LoVo (cell line): ENCODE results near the gene ECE1.
"Not testable (repeated sequence)": the region's sequence is repeated elsewhere in the genome, so short reads cannot be mapped to it uniquely, and the experiment has no call there.

ENCODE experiments used
- DNase-seq: peaks from one replicate; pipeline ENCODE4 v3.0.0-alpha.2; 2016; ENCODE audit warnings: low spot score

Gene ECE1

DNA sequence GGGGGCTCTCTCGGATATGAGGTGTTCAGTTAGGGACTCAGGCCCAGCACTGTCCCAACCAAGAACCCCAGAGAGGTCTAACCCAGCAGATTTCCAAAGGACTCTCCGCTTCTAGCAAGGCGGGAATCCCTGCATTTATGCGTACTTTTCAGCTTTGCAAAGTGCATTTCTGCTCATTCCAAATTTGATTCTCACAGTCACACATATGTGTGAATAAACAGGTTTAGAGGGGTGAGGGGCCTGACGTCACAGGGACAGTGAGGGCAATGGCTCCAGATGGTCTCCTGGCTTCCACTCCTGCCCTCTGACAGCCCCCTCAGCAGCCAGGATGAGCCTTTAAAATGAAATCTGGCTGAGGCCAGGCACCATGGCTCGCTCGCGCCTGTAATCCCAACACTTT is 921 bp upstream of the ECE1 start:
- no peak for DNase-seq

DNA sequence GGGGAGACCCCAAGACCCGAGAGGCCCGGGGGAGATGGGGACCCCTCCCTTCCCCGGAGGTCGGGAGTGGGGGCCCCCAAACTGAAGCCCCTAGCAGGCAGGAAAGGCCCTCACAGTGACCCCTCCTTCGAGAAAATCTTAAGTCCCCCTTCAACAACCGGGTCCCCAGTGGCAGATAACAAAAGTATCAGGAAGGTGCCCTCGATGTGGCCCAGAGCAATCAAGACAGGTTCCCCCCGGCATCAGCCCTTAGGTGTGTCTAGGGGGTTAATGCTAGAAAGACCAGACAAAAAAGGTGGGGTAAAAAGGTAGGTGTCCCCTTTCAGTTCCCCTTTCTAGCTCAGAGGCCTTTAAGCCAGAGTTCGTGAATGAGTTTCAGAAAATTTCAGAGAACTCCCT is 282 bp upstream of the ECE1 start:
- DNase-seq = peak; percentile 15

DNA sequence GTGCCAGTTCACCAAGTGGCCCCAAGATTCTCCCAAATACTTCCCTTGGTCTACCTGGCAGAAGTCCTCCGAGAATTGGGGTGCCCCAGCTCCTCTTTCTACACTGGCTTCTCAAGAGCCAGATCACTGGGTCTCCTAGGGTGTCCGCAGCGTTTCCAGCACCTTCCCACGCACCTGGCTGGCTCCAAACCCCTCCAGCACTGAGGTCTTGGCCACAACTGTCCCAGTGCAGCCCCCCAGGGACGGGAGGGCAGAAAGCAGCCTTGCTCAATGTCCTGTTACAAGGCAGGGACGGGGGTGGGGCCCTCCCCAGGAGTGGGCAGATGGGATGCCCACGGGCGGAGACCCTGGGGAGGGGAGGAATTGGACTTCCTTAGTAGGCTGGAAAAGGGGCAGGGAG is 1.1 kb downstream of the ECE1 start:
- DNase-seq = no peak

DNA sequence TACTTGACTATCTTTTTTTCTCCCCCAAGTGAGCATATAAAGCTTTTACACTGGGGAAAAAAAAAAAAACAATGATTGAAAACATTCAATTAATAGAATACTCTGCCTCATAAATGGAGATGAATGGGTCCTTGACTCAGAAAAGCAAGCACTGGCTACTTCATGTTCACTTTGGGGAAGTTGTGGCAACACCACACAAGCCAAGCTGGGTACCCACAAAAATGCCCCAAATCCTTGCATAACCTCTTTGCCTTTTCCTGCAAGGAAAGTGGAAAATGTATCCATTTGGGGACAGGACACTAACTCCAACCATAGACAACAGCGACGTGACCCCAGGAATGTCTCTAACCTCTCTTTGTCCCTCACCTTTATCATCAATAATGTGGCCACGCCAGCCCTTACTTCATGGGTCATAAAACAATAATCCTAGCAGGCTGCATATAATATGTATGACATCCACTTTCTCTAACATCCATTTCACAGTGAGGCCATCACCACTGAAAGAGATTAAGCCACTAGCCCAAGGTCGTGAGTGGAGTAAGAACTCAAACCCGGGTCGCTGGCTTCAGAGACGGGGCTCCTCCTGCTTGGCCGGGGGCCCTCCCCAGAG is 2.3 kb downstream of the ECE1 start:
- no peak for DNase-seq

DNA sequence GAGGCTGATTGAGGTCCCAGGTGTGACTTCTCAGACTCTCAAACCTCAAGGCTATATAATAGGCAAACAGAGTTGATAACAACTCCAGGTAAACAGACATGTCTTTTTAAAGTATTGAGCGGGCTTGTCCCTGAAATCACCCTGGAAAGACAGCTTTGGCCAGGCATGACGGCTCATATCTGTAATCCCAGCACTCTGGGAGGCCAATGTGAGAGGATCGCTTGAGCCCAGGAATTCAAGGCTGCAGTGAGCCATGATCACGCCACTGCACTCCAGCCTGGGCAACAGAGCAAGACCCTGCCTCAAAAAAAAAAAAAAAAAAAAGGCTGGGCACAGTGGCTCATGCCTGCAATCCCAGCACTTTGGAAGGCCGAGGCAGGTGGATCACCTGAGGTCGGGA is 4.9 kb downstream of the ECE1 start:
- not testable (repeated sequence) for DNase-seq

DNA sequence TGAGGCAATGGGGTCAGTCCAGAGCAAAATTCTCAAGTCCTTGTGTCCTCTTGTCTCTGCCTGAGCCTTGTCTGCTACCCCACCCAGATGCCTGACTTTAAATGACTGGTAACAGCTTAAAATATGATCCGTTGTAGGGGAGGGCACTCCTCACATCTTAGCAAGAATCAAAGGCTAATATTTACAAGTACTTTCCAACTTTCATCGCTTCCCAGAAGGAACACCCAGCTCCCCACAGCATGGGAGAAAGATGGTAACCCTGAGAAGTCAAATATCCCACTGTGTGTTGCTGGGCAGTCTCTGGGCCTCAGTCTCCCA is 5.2 kb downstream of the ECE1 start:
- no peak for DNase-seq

DNA sequence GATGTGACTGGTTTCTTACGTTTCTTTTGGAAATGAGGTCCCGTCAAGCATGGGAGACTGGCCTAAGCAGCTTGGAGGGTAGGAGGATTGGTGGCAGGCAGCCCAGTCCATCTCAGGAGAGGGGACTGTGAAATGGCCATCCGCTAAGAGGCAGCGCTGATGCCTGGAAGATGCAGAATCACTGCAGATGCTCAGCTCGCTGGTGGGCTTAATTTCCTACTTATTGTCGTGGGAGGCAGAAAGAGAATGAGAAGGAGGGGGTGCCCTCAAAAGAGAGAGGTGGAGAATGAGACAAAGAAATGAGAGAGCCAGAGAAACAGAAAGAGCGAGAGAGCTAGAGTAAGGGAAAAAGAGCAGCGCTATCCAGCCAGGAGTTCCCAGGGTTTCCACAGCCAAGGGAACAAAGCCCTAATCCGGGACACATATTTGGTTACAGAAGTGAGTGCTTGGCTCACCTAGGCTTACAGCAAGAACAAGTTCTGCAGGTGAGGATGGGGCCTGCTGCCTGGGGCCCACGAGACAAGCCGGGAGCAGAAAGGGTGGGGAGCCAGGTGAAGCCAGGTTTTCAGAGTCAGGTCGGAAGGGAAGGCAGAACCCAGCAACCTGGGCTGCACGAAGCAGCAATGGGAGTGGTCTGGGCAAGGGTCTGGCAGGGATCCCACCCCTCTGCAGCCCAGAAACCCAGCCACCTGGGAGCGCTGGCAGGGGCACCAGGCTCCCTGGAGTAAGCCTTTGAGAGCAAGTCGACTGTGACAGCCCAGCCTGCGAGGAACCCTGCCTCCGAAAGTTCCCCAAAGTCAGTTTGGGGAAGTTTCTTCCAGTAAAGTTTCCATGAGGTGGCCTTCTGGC is 5.8 kb downstream of the ECE1 start:
- no peak for DNase-seq

DNA sequence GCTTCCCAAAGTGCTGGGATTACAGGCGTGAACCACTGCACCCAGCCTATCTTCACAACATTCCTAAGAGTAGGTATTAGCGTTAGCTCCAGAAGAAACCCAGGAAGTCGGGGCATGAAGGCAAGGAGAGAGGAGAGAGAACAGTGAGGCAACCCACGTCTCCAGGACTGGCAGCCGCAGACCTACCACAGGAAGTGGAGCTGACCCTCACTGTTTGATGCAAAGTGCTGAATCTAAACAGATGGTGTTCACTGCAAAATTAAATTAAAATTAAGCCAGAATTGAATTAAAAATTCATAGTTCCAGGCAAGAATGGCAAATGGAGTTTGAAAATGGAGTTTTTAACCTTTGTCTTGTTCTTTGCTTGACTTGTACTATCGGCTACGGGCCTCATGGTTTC is 6.7 kb downstream of the ECE1 start:
- DNase-seq = no peak

DNA sequence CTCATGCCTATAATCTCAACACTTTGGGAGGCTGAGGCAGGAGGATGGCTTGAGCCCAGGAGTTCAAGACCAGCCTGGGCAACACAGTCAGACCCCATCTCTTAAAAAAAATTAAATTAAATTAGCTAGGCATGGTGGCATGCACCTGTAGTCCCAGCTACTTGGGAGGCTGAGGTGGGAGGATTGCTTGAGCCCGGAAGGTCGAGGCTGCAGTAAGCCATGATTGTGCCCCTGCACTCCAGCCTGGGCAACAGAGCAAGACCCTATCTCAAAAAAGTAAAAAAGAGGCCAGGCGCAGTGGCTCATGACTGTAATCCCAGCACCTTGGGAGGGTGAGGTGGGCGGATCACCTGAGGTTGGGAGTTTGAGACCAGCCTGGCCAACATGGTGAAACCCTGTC is 8.2 kb downstream of the ECE1 start:
- not testable (repeated sequence) for DNase-seq

DNA sequence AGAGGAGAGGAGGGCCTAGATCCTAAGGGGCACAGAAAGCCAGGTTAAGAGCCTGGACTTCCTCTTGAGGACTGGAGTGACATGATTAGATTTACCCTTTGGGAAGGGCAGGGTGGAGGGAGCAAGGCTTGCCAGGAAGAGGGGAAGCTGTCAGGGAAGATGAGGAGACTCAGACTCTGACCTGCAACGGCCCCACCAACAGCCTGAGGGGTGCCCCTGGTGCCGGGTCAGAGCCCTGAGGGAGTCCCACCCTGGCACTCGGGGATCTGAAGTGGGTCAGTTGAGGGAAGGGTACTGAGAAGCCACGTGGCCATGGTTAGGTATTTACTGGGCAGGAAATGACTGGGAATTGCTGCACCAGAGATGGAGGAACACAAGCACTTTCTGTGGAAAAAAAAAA is 9.8 kb downstream of the ECE1 start:
- no peak for DNase-seq

DNA sequence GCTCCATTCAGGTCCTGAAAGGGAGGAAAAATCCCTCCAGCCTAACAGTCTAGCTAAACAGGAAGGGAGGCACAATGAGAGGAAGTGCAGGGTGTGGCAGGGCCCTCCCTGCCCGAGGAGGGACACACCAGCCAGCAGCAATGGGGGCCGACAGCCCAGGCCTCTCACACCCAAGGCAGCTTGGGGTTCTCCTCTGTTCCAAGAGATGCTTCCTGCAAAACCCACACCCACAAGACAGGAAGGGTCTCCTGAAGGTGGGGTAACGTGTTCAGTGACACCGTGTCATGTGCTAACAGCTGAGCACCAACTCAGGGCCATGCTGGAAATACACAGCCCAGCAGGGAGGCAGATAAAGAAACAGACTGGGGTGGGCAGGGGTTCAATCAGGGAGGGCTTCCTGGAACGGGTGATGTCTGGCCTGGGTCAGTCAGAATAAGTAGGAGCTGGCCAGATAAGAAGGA is 10.2 kb downstream of the ECE1 start:
- no peak for DNase-seq

DNA sequence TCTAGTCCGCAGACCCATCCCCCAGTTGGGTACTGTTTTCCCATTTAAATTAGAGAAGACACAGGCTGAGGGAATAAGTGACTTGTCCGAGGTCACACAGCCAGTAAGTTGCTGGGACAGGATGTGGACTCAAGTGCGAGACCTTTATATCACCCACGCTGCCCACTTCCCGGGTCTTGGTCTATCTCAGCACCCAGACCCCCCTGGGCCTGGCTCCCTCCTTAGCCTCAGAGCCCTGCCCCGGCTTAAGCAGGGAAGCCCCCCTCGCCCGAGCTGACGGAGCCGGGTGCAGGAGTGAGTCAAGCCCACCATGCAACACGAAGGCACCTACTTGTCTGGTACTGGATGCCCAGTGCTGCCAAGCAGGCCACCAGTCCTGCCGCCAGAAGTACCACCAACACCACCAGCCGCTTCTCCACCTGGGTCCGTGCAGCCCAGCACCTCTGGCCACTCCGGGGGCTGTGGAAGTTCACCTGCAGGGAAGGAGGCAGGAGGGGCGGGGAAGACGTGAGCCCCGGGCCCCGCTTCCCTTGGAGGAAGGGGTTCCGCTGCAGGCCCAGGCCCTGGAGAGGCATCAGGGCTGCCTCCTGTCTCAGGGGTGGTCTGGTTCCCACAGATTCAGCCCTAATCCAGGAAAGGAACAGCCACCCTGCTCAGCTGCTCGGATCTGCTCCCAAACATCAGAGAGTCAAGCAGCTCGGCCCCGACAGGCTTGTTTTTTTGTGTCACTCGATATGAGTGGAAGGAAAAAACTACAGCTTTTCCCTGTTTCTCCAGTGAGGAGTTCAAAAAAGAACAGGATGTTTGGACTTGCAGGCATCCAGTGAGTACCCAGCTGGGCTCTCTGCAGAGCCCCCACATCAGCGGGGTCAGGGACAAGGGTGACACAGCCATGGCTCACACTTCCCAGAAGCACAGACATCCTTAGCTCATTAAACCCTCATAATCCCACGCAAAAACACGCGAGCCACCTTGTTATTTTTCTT is 11.1 kb downstream of the ECE1 start:
- no peak for DNase-seq

DNA sequence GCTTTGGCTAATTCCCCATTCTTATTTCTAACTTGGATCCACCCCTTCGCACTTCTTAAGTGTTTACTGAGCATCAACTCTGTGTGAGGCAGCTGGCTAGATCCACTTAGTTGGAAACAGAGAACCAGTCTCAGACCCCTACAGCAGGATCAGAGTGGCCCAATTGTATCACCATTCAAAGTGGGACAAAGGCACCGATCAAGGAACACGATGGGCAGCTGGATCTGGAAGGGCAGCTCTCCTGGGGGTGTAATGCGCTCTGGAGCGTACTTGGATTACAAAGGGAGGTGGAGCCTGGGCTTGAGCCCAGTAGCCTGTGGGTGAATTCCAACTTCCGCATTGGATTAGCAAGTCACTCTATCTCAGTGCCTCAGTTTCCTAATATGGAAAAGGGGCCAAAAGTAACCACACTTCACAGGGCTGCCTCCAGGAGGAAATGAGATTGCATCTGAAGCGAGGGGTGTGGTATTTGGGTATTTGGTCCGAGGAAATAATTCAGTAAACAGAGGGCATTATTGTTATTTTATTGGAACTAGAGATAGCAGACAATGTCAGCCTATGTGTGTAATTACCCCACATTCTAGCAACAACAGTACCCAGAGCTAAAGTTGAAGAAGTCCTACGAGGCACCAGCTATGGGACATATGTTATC is 11.9 kb downstream of the ECE1 start:
- no peak for DNase-seq

DNA sequence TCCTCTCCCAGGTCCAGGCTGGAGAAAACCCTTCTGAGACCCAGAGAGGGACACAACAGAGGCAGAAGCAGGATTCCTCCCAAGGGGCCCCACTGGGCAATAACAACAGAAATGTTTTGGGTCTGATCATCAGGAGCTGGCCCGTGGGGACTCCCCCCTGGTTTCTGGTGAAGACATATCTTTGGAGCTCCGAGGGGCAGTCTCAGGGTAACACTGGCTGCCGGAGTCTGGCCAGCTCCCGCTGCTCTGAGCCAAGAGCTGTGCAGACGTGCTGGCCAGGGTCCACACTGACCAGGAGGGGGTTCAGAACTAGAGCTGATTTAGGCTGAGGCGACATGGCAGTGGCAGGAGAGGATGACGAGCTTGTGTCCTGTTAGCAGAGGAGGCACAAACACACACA is 13.1 kb downstream of the ECE1 start:
- DNase-seq = no peak

DNA sequence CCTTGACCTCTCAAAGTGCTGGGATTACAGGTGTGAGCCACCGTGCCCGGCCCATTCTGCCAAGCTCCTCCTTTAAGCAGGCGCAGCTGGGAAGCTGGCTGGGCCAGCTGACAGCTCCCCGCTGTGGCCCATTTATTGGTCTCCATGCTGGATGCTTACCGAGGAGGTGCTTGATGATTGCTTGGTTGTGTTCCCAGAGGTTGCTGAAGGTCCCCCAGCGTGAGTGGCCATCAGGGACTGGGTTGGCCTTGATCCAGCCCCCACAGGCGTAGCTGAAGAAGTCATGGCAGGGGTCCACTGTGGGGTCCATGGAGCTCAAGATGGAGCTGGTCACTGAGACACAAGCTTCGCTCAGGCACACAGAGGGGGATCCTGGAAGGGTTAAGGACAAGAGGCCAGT is 17.7 kb downstream of the ECE1 start:
- no peak for DNase-seq

DNA sequence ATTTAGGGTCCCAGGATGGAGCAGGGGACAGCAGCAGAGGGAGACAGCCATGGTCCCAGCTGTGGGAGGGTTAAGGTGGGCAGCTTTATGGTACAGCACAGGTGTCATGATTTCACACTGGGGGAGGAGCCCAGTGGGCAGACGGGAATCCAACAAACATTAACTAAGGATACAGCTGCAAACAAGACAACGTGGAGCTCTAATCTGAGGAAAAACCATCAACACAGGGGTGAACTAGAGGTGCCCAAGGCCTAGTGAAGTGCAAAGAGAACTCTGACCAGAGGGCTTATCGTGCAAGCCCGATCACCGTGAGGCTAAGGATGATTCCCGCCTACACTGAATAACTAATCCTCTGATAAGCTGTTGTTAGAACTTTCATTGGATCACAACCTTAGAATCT is 18.7 kb downstream of the ECE1 start:
- DNase-seq = no peak

DNA sequence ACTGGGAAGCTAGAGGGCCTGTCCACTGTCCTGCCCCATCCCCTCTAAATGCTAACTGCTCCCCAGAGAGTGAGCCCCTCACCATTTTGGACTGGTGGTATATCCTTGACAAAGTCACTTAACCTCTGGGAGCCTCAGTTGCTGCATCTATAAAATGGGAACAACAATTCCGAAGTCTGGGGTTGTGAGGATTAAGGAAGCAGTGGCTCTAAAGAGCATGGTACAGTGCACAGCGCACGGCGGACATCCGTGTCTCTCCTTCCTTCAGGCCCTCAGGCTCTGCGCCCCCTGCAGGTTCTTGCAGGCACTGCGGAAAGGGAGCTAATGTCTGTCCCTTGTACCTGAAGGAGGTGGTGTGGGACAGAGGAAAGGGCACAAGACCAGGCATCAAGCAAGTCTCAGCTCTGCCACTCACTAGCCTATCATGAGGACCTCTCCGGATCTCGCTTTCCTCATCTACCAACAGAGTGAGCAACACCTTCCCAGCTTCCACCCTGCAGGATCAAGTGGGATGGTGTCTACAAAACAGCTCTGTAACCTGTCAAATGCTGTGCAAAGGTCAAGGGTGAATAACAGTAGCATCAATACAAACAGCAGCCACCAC is 20.1 kb downstream of the ECE1 start:
- peak; percentile 38 for DNase-seq

DNA sequence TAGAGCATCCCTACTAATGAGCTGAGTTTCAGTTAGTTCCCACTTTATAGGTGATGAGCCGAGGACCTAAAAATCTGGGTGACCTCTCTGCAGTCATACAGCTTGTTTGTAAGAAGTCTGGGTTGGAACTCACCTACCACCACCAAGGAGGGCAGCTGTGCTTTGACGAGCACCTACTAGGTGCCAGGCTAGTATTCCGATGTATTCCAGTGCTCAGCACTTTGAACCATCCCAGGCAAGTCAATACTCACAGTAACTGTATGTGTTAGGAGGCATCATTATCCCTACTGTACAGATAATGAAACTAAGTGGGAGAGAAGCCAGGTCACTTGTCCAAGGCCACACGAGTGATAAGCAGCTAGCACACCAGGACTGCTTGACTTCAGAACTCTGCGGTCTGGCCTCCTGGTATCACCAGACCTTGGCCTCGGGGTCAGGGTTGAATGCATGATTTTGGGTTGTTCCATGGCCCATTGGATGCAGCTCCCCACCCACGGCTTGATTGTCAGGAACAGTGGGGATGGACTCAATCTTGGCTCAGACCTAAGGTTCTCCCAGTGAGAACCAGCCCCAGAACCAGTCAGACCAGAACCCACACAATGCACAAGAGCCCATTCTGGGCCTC is 20.7 kb downstream of the ECE1 start:
- no peak for DNase-seq

DNA sequence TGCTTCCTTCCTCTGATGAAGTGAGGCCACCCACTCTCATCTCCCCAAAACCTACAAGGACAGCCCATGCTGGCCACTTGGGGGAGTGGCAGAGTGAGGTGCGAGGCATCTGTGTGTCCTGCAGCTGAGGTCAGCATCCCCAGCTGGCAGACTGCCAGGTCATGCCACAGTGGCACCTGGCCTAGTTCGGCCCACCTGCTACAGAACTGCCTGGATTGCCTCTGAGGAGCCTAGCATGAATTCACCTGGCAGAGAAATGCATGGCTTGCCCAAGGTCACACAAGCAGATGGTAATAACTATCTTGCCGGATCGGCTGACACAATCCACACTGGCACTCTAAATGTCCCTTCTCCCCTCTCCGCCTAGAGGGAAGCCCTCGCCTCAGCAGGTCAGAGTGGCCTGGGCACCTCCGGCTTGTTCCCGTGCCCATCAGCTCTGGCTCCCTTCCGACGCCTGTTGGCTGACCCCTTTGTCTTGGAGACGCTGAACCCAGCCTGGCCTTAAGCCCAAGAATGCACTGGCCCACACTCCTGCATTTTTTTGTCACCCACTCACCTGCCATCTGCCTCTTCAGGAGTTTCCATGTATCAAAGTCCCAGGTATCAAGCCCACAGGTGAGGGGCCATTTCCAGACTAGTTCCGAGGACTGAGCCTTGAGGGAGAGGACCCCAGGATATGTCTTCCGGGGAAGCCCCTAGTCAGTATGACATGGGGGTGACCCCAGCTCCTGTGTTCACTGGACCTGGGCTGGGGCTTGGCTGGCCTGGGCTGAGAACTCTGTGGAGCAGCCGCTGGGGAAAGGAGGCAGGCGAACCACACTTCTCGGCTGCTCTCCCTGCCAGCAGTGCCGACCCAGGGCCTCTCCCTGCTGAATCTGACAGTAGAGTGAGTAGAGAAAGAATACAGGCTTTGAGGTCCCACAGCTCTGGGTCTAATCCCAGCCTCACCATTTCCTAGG is 21.7 kb downstream of the ECE1 start:
- DNase-seq = peak; percentile 14
